KOPT-K1 (cell line): ENCODE results near the gene MAGI2.

Experiments used
- H3K27ac ChIP-seq: fragments of 200-600 bp; sonication (generic); 2 replicates; pipeline ENCODE4 v1.5.1; 2016; ENCODE audit warnings: antibody characterized with exemption, mild to moderate bottlenecking, low read depth, low read length; ENCODE audit not compliant: poor library complexity, severe bottlenecking
- H3K36me3 ChIP-seq: fragments of 200-600 bp; sonication (generic); 2 replicates; pipeline ENCODE4 v1.5.1; 2017; ENCODE audit warnings: antibody characterized with exemption, mild to moderate bottlenecking, low read length, moderate library complexity; ENCODE audit not compliant: insufficient read depth
- H3K9me3 ChIP-seq: fragments of 200-600 bp; sonication (generic); 2 replicates; pipeline ENCODE4 v1.5.1; 2017; ENCODE audit warnings: antibody characterized with exemption, low read length, mild to moderate bottlenecking; ENCODE audit not compliant: insufficient read depth, poor library complexity, severe bottlenecking

Gene MAGI2

GRCh38 chr7:78172933-78173591 lies 1280.4 kb downstream of the MAGI2 start:
- Histone ChIP-seq H3K27ac (no peak overlapping the region), H3K9me3 (no peaks in the 10 kb centered on the region), H3K36me3 (no peaks in the 10 kb centered on the region)

DNA sequence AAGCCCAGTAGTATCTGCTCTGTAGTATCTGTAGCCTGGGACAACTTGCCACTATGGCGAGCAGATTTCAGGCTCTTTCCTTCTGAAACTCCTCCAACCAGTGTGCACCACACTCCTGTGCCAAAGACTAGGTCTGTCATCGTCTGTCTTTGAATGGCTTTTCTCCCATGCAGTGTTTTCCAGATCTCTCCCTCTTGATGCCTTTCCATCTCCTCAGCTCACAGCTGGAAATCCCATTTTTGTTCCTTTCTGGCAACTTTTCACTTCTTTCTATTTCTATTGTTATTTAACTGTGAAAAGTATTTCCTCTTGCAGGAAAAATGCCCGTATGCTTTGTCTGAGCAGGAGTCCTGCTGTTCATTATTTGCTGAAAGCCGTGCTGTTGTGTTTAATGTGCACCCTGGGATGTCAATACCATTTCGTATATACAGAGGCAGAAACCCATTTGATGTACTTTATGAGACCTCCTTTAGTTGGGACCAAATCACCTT lies 1281.2 kb downstream of the MAGI2 start:
- no peaks in the 10 kb centered on the region for H3K36me3 ChIP-seq

DNA sequence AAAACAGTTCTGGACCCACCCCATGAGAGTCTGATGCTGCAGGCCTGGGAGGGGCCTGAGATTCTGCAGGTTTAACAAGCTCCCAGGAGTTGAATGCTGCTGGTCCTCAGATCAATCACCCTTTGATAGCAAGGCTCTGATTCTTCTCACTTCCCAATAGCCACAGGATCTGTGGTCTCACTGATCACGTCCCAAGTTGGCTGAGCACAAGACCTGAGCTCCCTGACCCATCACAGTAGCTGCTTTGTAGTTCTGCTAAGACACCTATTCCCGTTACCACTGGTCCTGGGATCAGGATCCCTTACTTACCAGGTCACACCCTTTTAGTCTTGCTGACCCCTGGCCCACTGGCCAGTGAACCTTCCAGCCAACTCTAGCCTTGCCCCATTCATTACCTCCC lies 1282.1 kb downstream of the MAGI2 start:
- H3K36me3 ChIP-seq, result no peaks in the 10 kb centered on the region
- H3K9me3 ChIP-seq, result no peaks in the 10 kb centered on the region
- H3K27ac ChIP-seq, result no peak overlapping the region

More for the DNA sequence above, 1281.2 kb downstream of the MAGI2 start:
- Histone ChIP-seq H3K27ac (no peak overlapping the region), H3K9me3 (no peaks in the 10 kb centered on the region)

GRCh38 chr7:78170815-78171214 lies 1282.7 kb downstream of the MAGI2 start:
- H3K9me3 ChIP-seq, result no peaks in the 10 kb centered on the region
- no peaks in the 10 kb centered on the region for H3K36me3 ChIP-seq
- H3K27ac ChIP-seq, result no peak overlapping the region

DNA sequence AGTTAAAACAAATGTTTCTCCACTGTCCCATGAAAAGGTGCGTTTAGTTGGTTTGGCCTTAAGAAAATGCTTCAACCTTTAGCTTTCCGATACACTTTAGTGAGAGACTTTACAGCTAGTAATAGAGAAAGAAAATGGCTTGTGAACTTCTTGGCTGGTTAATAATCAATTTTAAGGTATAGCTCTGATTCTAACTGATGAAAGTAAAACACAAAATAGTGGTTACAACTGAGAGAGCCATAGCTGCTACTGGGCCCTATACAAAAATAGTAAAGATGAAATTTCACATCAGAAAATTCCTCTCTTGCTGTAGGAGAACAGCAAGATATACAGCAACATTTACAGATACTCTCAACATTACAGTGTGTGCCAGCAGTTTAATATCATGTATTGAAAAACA lies 1283.5 kb downstream of the MAGI2 start:
- Histone ChIP-seq H3K27ac (no peak overlapping the region), H3K9me3 (no peaks in the 10 kb centered on the region), H3K36me3 (no peaks in the 10 kb centered on the region)

DNA sequence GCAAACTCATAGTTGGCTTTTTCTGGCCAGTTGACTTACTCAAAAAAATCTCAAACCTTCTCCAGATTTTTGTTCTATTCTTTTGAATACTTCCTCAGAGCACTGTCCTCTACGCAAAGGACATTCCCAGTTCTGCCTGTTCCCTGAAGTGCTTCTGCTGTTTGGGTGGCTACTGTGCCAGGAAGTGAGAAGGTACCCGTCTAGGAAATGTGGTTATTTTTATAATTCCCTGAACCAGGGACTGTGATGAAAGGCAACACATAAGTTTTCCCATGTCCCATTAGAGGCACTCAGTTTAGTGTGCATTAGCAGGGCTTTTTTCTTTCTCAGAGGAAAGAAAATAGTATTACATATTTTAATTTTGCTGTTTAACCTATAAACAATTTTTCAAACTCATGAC lies 1284.6 kb downstream of the MAGI2 start:
- H3K36me3 ChIP-seq, result no peaks in the 10 kb centered on the region
- no peak overlapping the region for H3K27ac ChIP-seq
- H3K9me3 ChIP-seq, result no peaks in the 10 kb centered on the region

- H3K27ac ChIP-seq, result no peak overlapping the region
- no peaks in the 10 kb centered on the region for H3K9me3 ChIP-seq
- H3K36me3 ChIP-seq, result no peaks in the 10 kb centered on the region
These were observed 1285.6 kb downstream of the MAGI2 start for GRCh38 chr7:78167860-78168259.

- Histone ChIP-seq H3K27ac (no peak overlapping the region), H3K9me3 (no peaks in the 10 kb centered on the region)
These were observed 1287.6 kb downstream of the MAGI2 start for GRCh38 chr7:78165854-78166253.

DNA sequence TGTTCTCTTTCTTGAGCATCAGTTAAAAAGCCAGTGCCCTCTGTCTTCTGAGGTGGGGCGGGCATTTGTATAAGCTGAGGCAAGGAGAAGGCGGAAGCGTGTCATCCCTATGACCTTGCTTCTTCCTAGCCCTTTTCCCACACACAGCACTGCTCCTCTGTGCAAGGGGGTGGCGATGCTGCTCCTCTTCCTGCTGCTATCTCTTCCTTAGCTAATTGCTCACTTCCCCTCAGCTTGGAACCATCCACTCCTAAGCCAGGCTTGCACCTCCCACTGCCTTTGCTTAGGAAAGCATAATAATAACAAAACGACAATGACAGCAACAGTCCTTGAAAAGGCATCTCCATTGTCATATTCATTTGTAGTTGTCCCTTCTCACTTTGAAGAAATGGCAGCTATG lies 1288.0 kb downstream of the MAGI2 start:
- Histone ChIP-seq H3K27ac (no peak overlapping the region), H3K36me3 (no peaks in the 10 kb centered on the region), H3K9me3 (no peaks in the 10 kb centered on the region)

More at GRCh38 chr7:78165854-78166253, 1287.6 kb downstream of the MAGI2 start:
- no peaks in the 10 kb centered on the region for H3K36me3 ChIP-seq

GRCh38 chr7:78164459-78164858 lies 1289.0 kb downstream of the MAGI2 start:
- Histone ChIP-seq H3K27ac (no peak overlapping the region), H3K36me3 (no peaks in the 10 kb centered on the region), H3K9me3 (no peaks in the 10 kb centered on the region)

- no peaks in the 10 kb centered on the region for H3K9me3 ChIP-seq
- no peaks in the 10 kb centered on the region for H3K36me3 ChIP-seq
- H3K27ac ChIP-seq, result no peak overlapping the region
These were observed 1291.7 kb downstream of the MAGI2 start for GRCh38 chr7:78161781-78162180.

GRCh38 chr7:78159545-78159944 lies 1293.9 kb downstream of the MAGI2 start:
- no peaks in the 10 kb centered on the region for H3K36me3 ChIP-seq
- no peaks in the 10 kb centered on the region for H3K9me3 ChIP-seq
- H3K27ac ChIP-seq, result no peak overlapping the region

DNA sequence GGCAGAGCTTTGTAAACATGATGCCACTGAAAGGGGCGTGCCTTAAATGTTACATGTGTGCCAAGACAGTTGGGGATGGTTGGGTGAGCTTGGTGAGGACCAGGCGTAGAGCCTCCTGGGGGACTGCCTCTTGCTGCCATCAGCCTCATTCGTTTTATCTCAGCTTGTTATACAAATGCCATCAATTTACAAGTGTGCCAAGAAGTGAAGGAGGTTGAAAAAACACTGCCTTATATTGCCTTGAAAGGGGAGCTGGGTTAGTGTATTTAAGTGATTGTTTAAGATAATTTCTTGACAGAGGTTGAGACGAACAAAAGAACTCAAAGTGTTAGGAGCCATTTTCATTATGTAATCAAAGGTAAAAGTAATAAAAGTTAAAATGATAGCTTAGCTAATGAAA lies 1300.2 kb downstream of the MAGI2 start:
- H3K9me3 ChIP-seq, result no peaks in the 10 kb centered on the region
- no peaks in the 10 kb centered on the region for H3K36me3 ChIP-seq
- H3K27ac ChIP-seq, result no peak overlapping the region

- Histone ChIP-seq H3K9me3 (no peaks in the 10 kb centered on the region), H3K36me3 (no peaks in the 10 kb centered on the region), H3K27ac (no peak overlapping the region)
These were observed 1302.2 kb downstream of the MAGI2 start for GRCh38 chr7:78151229-78151628.

DNA sequence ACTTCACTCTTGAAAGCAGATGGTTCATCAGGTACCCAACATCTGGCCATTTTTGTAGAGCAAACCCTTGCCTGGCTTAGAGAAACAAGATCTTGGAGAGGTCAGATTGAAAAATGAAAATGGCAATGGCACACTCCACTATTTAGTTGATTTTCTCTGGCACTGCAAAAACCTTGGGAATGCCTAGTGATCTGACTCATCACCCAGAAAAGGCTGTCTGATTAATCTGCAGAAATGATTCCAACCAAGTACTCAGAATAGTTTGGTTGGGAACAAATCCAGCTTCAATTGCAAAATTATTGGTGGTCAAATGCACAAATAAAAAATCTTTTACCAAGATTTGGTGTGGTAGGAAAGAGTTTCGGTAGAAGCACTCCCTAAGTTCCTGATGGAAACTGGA lies 1303.7 kb downstream of the MAGI2 start:
- Histone ChIP-seq H3K27ac (no peak overlapping the region), H3K9me3 (no peaks in the 10 kb centered on the region), H3K36me3 (no peaks in the 10 kb centered on the region)

DNA sequence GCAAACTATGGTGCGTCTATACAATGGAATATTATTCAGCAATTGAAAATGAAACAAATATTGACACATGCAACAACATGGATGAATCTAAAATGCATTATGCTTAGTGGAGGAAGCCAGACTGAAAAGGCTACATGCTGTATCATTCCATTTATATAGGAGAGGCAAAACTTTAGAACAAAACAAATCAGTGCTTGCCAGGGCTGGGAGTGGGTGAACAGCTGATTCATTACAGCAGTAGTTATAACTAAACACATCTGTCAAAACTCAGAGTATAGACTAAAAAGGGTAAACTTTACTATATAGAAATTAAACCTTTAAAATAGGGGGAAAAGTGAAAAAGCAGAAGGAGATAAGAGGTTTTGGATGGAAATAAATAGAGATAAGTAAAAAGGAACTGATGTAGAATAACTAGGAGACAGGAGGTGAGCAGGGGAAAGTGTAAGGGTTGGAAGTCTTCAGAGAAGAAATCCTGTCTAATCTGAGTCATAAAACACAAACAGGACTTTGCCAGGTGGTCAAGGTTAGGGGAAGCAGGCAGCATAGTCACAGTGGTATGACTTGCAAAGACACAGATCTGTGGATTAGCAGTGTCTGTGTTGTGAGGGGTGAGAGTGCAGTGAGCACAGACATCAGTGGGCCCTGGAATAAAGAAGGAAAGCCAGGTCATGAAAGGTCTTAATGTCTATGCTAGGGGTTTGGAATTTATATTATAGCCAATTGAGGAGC lies 1305.1 kb downstream of the MAGI2 start:
- no peaks in the 10 kb centered on the region for H3K36me3 ChIP-seq
- H3K9me3 ChIP-seq, result no peaks in the 10 kb centered on the region
- no peak overlapping the region for H3K27ac ChIP-seq
